Measurements from ENCODE around the gene CALD1.
A peak's percentile ranks its signal among the peaks of the same experiment; 100 is the strongest.

CALD1 gene

DNA sequence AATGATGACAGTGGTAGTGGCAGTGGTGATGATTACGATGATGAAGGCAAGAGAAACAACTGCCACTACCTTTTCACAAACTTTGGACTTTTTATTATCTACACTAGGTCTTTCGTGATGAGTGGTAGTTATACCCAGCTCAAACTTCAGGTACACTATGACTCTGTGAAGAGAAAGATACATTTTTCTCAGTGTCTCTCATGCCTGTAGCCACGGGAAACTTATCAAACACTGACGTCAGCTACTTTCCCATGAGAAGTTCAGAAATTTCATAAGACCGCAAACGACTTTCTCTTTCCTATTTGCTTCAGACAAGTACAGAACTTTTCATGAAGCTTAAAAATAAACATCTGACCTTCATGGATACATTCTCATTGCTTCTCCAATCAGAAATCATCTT lies 57.0 kb downstream of the CALD1 start:
- H3K36me3 Mint-ChIP-seq (ENCODE audit: low read depth), result no peaks in the 10 kb centered on the region
- H3K27me3 Mint-ChIP-seq (ENCODE audit: low read depth), result peaks cover 16% of the 10 kb centered on the region
- H3K4me3 Mint-ChIP-seq, result no peak overlapping the region
- no peaks in the 10 kb centered on the region for H3K9me3 Mint-ChIP-seq
- H3K4me1 Mint-ChIP-seq (ENCODE audit: low read depth), result no peaks in the 10 kb centered on the region
- H3K27ac Mint-ChIP-seq, result no peak overlapping the region

DNA sequence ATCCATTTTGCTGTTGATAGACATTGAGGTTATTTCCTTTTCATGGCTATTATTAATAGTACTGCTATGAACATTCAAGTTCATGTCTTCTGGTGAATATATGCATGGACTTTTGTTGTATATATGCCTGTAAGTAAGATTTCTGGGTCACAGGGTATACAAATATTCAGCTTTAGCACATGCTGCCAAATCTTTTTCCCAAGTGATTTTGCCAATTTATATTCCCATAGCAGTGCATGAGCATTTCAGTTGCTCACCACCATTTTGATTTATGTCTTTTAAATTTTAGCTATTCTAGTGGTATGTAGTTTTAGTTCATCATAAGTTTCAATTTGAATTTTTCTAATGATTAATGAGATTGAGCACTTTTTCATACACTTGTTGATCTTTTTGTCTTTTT lies 59.9 kb downstream of the CALD1 start:
- Mint-ChIP-seq H3K27ac (no peak overlapping the region), H3K9me3 (no peaks in the 10 kb centered on the region), H3K4me1 (ENCODE audit: low read depth) (no peaks in the 10 kb centered on the region), H3K27me3 (ENCODE audit: low read depth) (peaks cover 16% of the 10 kb centered on the region), H3K4me3 (no peak overlapping the region), H3K36me3 (ENCODE audit: low read depth) (no peaks in the 10 kb centered on the region)

DNA sequence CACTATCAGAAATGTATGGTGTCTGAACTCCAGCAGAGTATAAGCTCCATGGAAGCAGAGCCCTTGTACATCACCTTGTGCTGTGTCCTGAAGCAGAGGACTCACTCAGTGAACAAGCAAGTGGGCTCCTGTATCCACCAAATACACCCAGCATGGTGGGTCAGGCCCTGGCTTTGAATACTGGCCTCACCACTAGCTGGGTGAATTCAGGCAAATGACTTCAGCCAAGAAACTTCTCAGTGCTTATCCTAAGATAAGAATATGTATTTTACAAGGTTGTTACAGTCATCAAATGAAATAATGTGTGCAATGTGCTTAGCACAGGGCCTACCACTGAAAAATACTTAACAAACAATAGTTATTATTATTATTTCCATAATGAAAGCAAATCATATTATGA lies 62.6 kb downstream of the CALD1 start:
- H3K27ac Mint-ChIP-seq, result no peak overlapping the region
- peaks cover 5% of the 10 kb centered on the region for H3K36me3 Mint-ChIP-seq (ENCODE audit: low read depth)
- H3K4me3 Mint-ChIP-seq, result no peak overlapping the region
- H3K27me3 Mint-ChIP-seq (ENCODE audit: low read depth), result peaks cover 16% of the 10 kb centered on the region
- peaks cover 5% of the 10 kb centered on the region for H3K4me1 Mint-ChIP-seq (ENCODE audit: low read depth)
- H3K9me3 Mint-ChIP-seq, result no peaks in the 10 kb centered on the region

DNA sequence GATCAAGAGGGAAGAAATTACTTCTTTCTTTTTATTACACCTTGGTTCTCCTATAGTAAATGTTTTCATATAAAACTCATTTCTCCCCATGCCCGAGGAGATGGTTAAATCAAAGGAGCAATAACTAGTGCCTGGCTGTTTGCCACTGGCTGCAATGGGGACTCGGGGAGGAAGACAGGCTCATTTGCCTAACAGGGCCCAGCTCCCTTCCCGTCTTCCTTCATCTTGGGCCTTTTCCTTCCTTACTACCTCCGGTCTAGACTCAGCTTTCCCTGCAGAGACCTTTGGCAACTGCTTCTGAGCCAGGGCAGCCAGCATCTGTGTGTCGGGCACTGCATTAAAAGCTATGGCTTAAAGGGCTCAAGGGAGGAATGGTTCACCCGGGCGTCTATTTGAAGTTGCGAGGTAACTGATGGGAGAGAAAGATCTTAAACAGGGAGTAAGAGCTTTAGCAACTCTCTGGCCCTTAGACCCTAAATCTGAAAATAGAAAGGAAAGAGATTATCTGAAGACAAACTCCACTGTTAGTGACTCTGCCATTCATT lies 63.5 kb downstream of the CALD1 start:
- Mint-ChIP-seq H3K4me3 (no peak overlapping the region), H3K4me1 (ENCODE audit: low read depth) (peaks cover 5% of the 10 kb centered on the region), H3K9me3 (no peaks in the 10 kb centered on the region), H3K27me3 (ENCODE audit: low read depth) (peaks cover 15% of the 10 kb centered on the region), H3K27ac (no peak overlapping the region), H3K36me3 (ENCODE audit: low read depth) (peaks cover 5% of the 10 kb centered on the region)

DNA sequence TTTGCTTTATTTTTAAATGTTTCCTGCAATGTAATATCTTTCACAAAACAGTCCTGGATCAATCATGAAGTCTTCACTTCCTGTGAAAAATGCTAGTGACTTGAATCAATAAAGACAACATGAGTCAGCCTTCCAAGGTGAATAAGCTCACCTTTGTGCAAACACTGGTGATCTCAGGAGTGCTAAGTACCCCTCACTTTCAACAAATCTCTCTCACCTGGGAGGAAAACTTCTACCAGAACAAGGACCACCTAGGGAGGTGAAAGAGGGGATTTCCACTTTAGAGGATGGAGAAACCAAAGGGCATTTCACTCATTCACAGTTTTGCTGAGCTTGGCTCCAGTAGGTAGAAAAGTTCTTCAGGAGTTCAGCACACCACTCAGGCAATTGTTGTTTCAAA lies 64.8 kb downstream of the CALD1 start:
- Mint-ChIP-seq H3K4me1 (ENCODE audit: low read depth) (peaks cover 5% of the 10 kb centered on the region), H3K4me3 (no peak overlapping the region), H3K9me3 (no peaks in the 10 kb centered on the region), H3K36me3 (ENCODE audit: low read depth) (peaks cover 5% of the 10 kb centered on the region), H3K27ac (no peak overlapping the region), H3K27me3 (ENCODE audit: low read depth) (peaks cover 15% of the 10 kb centered on the region)

DNA sequence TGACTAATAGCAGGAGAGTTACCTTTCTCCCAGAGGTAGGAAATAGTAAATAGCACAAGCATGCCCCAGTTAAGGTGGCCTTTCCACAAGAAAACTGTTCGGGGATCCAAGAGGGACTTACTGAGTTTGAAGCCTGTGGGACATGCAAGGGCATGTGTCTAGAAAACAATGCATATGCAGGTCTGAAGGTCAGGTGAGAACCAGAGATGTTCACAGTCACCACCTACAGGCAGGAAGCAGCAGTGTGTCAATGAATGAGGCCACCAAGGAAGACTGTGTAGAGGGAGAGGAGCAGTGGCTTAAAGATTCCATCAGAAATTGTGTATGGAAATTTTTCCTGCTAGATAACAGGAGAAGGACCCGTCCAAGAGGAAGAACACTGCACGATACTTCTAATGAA lies 66.0 kb downstream of the CALD1 start:
- Mint-ChIP-seq H3K36me3 (ENCODE audit: low read depth) (peaks cover 5% of the 10 kb centered on the region), H3K9me3 (no peaks in the 10 kb centered on the region), H3K27ac (no peak overlapping the region), H3K4me3 (no peak overlapping the region), H3K27me3 (ENCODE audit: low read depth) (peaks cover 4% of the 10 kb centered on the region), H3K4me1 (ENCODE audit: low read depth) (peaks cover 5% of the 10 kb centered on the region)

DNA sequence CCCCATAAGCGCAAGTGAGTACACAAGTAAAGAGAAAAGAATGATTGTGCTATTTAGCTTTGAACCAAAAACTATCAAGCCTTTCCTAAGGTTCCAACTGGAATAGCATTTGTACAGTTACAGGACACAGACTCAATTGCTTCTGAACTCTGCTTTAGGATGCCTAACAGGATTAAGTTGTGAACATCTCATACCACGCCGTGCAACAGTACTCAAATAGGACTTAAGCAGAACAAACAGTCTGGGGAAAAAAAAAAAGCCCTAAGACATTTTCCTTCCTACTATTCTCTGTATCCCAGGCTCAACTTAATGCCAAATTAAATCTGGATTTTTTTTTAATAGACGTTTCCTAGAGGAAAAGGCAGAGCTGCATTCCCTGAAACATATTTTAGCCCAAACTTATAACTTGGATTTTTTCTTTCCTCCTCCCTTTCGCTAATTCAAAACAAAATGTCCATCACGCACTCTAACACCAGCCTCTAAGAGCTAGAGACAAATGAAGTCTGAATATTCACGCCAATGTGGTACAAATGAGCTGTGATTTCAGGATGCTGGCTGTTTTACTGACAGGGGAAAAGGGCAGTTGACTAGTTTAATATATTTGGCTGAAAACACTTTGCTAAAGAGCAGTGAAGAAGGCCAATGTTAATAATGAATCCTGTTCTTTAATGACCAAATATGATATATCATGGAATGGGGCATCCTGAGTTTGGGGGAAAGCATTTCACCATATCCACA lies 68.6 kb downstream of the CALD1 start:
- Mint-ChIP-seq H3K27me3 (ENCODE audit: low read depth) (peaks cover 3% of the 10 kb centered on the region), H3K4me3 (no peak overlapping the region), H3K4me1 (ENCODE audit: low read depth) (peaks cover 7% of the 10 kb centered on the region), H3K36me3 (ENCODE audit: low read depth) (peaks cover 9% of the 10 kb centered on the region), H3K9me3 (peaks cover 4% of the 10 kb centered on the region), H3K27ac (no peak overlapping the region)

DNA sequence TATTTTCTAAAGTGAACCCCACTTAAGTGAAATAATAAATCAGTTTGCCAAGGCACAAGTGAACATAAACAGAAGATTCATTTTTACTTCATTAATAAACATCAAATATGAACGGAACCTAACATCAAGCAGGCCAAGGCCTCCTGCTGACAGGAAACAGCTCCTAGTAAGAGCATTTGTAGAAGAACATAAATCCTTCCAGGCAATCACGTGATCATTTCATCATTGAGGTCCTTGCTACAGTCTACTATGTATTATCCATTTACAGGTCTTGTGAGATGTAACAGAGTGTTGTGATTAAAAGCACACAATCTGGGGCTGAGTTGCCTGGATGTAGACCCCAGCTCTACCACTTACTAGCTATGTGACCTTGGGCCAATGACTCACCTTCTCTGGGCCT lies 70.6 kb downstream of the CALD1 start:
- peaks cover 13% of the 10 kb centered on the region for H3K4me1 Mint-ChIP-seq (ENCODE audit: low read depth)

DNA sequence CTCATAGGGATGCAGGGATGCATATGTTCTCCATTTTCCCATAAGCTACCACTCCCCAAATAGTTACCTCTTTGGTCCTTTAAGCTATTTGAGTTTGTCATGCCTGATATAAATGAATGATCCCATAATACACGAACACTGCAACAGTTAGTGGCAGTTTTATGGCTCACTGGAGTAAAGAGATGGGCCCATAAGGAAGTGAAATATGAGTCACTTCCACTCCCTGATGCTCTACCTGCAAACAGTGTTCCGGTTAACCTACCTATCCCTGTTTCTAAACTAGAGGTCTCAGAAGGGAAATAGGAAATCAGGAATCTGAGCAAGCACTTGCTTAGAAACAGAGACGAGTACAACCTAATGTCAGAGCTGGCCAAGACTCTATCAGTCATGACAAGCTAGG lies 71.7 kb downstream of the CALD1 start:
- H3K27ac Mint-ChIP-seq, result no peak overlapping the region
- H3K4me3 Mint-ChIP-seq, result no peak overlapping the region
- H3K27me3 Mint-ChIP-seq (ENCODE audit: low read depth), result peaks cover 3% of the 10 kb centered on the region
- peaks cover 19% of the 10 kb centered on the region for H3K36me3 Mint-ChIP-seq (ENCODE audit: low read depth)
- H3K4me1 Mint-ChIP-seq (ENCODE audit: low read depth), result peaks cover 16% of the 10 kb centered on the region
- H3K9me3 Mint-ChIP-seq, result peaks cover 10% of the 10 kb centered on the region

More for the DNA sequence above, 70.6 kb downstream of the CALD1 start:
- H3K36me3 Mint-ChIP-seq (ENCODE audit: low read depth), result peaks cover 13% of the 10 kb centered on the region
- peaks cover 8% of the 10 kb centered on the region for H3K9me3 Mint-ChIP-seq
- peaks cover 3% of the 10 kb centered on the region for H3K27me3 Mint-ChIP-seq (ENCODE audit: low read depth)
- no peak overlapping the region for H3K4me3 Mint-ChIP-seq
- no peak overlapping the region for H3K27ac Mint-ChIP-seq

DNA sequence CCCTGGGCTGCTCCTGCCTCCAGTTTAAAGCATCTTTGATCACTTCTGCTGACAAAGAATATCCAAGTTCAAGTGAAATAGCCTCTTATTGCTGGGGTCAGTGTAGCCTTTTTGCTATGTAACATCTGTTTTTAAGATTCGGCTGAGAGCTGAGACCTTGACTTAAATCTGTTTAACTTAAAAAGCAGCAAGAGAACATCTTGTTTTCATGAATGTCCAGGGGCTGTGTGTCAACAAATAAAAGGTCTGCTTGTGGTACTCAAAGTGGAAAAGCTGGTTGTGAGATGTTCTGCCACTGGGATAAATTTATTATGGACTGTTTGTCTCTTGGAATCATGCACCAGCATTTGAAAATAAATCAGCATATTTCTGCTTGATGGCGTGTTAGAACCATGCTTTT lies 73.2 kb downstream of the CALD1 start:
- H3K36me3 Mint-ChIP-seq (ENCODE audit: low read depth), result peaks cover 13% of the 10 kb centered on the region
- peaks cover 23% of the 10 kb centered on the region for H3K4me1 Mint-ChIP-seq (ENCODE audit: low read depth)
- peaks cover 3% of the 10 kb centered on the region for H3K27me3 Mint-ChIP-seq (ENCODE audit: low read depth)
- no peak overlapping the region for H3K27ac Mint-ChIP-seq
- peaks cover 10% of the 10 kb centered on the region for H3K9me3 Mint-ChIP-seq
- H3K4me3 Mint-ChIP-seq, result no peak overlapping the region

DNA sequence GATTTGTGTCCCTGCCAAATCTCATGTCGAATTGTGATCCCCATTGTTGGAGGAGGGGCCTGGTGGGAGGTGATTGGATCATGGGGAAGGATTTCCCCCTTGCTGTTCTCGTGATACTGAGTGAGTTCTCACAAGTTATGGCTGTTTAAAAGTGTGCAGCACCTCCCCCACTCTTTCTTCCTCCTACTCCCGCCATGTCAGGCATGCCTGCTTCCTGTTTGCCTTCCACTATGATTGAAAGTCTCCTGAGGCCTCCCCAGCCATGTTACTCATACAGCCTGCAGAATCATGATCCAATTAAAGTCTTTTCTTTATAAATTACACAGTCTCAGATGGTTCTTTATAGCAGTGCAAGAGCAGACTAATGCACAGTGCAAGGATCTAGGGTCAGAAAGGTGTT lies 75.4 kb downstream of the CALD1 start:
- Mint-ChIP-seq H3K36me3 (ENCODE audit: low read depth) (peaks cover 15% of the 10 kb centered on the region), H3K4me1 (ENCODE audit: low read depth) (peaks cover 25% of the 10 kb centered on the region), H3K27ac (no peak overlapping the region), H3K9me3 (peaks cover 10% of the 10 kb centered on the region), H3K4me3 (no peak overlapping the region), H3K27me3 (ENCODE audit: low read depth) (no peaks in the 10 kb centered on the region)

DNA sequence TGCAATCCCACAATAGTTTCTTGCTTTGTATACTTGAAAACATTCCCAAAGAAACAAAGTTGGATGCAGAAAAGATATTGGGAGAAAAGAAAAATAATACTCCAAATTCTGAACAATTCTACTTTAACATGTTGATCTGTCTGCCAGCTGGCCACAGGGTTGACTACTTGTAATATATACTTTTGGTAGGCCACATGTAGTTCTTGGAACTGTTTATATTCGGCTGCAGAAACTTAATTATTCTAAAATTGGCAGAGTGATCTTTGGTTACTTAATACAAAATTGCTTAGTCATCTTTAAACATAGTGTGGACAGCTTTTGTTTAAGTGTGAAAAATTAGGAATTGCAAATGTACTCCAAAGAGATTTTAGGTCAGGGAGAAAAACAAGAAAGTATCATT lies 76.0 kb downstream of the CALD1 start:
- peaks cover 25% of the 10 kb centered on the region for H3K4me1 Mint-ChIP-seq (ENCODE audit: low read depth)
- H3K9me3 Mint-ChIP-seq, result peaks cover 10% of the 10 kb centered on the region
- no peaks in the 10 kb centered on the region for H3K27me3 Mint-ChIP-seq (ENCODE audit: low read depth)
- peak overlapping the region; percentile 74 for H3K27ac Mint-ChIP-seq
- peaks cover 19% of the 10 kb centered on the region for H3K36me3 Mint-ChIP-seq (ENCODE audit: low read depth)
- H3K4me3 Mint-ChIP-seq, result no peak overlapping the region

DNA sequence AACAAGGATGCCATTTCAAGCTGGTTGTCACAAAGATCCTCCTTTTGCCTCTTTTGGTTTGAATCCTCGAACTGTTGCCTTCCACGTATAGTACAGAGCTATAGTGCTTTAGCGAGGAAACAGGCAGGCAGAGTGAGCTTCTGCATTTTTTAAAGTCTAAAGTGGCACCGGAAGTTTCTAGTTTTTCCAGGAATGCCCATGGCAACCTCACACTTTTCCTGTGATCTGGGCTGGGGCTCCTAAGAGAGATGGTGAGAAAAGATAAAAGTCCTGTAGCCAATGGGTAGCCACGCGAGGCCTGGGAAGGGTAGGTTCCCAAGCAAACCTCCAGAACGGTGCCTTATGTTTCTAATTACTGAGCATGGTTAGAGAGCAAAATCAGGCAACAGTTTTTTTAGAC lies 76.7 kb downstream of the CALD1 start:
- peaks cover 6% of the 10 kb centered on the region for H3K9me3 Mint-ChIP-seq
- H3K4me3 Mint-ChIP-seq, result peak overlapping the region; percentile 30
- H3K4me1 Mint-ChIP-seq (ENCODE audit: low read depth), result peaks cover 23% of the 10 kb centered on the region
- peak overlapping the region; percentile 74 for H3K27ac Mint-ChIP-seq
- H3K36me3 Mint-ChIP-seq (ENCODE audit: low read depth), result peaks cover 18% of the 10 kb centered on the region
- no peaks in the 10 kb centered on the region for H3K27me3 Mint-ChIP-seq (ENCODE audit: low read depth)

DNA sequence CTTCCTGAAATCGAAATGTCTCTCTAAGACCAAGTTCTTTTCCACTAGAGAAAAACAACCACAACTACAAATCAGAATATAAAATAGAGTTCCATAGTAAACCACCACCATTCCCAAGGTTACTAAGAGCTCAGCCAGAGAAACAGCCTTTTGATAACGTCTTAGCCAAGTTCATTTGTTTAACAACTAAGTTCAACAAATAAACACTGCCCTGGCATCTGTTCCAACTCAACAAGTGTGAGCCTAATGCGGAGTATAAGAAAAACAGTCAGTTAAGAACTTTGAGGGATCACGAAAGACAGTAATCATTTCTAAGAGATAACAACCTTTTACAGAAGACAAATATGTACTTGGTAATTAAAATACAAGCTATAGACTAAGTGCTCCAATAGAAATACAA lies 77.3 kb downstream of the CALD1 start:
- Mint-ChIP-seq H3K27me3 (ENCODE audit: low read depth) (no peaks in the 10 kb centered on the region), H3K36me3 (ENCODE audit: low read depth) (peaks cover 21% of the 10 kb centered on the region), H3K27ac (peak overlapping the region; percentile 22), H3K9me3 (peaks cover 6% of the 10 kb centered on the region), H3K4me3 (no peak overlapping the region), H3K4me1 (ENCODE audit: low read depth) (peaks cover 23% of the 10 kb centered on the region)

DNA sequence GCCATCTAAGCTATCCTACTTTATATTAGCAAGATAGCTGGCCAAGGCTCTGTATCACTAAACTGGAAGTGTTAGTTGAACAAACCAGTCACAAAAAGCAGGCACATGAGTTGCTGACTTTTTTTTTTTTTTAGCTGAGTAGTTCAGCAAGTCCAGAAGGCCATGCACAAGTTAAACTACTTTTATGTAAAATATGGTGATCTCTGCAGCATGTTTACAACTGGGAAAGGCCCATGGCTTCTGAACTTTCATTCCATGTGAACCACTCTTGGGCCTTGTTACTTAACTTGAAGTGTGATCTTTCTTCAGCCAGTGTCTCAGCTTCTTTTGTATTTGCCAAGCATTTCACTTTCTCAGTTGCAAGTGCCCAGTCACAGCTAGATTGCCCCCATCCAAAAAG lies 78.5 kb downstream of the CALD1 start:
- Mint-ChIP-seq H3K4me3 (no peak overlapping the region), H3K27me3 (ENCODE audit: low read depth) (no peaks in the 10 kb centered on the region), H3K9me3 (peaks cover 6% of the 10 kb centered on the region), H3K36me3 (ENCODE audit: low read depth) (peaks cover 22% of the 10 kb centered on the region), H3K4me1 (ENCODE audit: low read depth) (peaks cover 23% of the 10 kb centered on the region), H3K27ac (no peak overlapping the region)
